Measurements from ENCODE around the gene CDCA7L. TPM values are rescaled to one million over a fixed set of nuclear protein-coding genes. Genes with fewer than 3 reads are reported as not detected.

The CDCA7L gene
- total and polyA plus RNA-seq, 2 of the 4 experiments (the other 2 are of a cell fraction), result 20.4 to 35.0 TPM

DNA sequence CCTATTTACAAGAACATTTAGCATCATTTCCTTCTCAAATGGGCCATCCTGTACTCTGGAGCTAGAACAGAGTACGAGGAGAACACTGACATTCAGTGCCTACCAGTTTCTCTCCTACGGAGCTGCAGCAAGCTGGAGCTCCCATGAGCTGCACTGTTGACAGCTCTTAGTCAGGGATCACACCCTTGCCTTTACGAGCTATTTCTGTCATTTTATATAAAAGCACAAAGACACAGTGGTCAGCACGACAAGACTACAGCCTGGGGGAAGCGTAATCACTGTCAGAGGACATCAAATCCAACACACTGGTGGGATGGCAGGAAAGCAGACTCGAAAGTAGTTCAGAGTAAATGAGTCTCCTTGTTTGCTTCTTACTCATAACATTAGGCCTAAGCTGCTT lies 2.7 kb downstream of the CDCA7L start:
- dilution Hi-C loops (cut with HindIII; ENCODE audit: low sequenced_read_pairs, unreplicated experiment), result no loop called here
- Histone ChIP-seq H4K8ac (ENCODE audit: low read depth in 2 of 2, low read length in 2 of 2) (no peak overlapping the region), H2BK20ac (ENCODE audit: low read depth, low read length) (no peak overlapping the region), H3K27me3 (ENCODE audit: control insufficient read depth, insufficient read depth, low read length) (no peaks in the 10 kb centered on the region), H3K9me3 (ENCODE audit: control insufficient read depth, insufficient read depth, low read length) (no peaks in the 10 kb centered on the region), H3K18ac (ENCODE audit: low read depth, low read length) (no peak overlapping the region), H4K5ac (ENCODE audit: low read depth, low read length) (no peak overlapping the region), H2AK5ac (ENCODE audit: low read depth, low read length) (no peak overlapping the region), H3K14ac (replicated peaks; ENCODE audit: low read depth, low read length) (no peak overlapping the region), H2BK15ac (ENCODE audit: low read depth, low read length) (no peak overlapping the region), H3K4ac (ENCODE audit: low read depth, low read length) (no peak overlapping the region), H3K4me2 (ENCODE audit: low read depth, low read length) (no peak overlapping the region; the same call in 1 of the 2 replicates), H4K20me1 (ENCODE audit: insufficient read depth, low read length) (no peaks in the 10 kb centered on the region; the same call in 1 of the 2 replicates), H3K27ac (ENCODE audit: insufficient read depth, low read length) (no peak overlapping the region), H3K4me1 (ENCODE audit: control insufficient read depth, insufficient read depth, low read length) (peaks cover 5% of the 10 kb centered on the region), H4K91ac (ENCODE audit: insufficient read depth, low read depth, low read length) (no peak overlapping the region), H3K9me1 (ENCODE audit: insufficient read depth, low read length) (no peaks in the 10 kb centered on the region; the same call in 1 of the 2 replicates), H2BK120ac (ENCODE audit: low read depth, low read length) (no peak overlapping the region), H2AK9ac (replicated peaks; ENCODE audit: low read depth, low read length, poor library complexity) (no peak overlapping the region), H3K56ac (ENCODE audit: extremely low read depth, insufficient read depth, low read length) (no peak overlapping the region), H3K4me3 (ENCODE audit: insufficient read depth, low read depth, low read length) (no peak overlapping the region), H3K79me1 (ENCODE audit: low read depth in 1 of 2, low read length in 2 of 2) (peaks cover 17 to 22% of the 10 kb centered on the region in 2 experiments), H3K36me3 (ENCODE audit: control insufficient read depth, insufficient read depth, low read length) (0 out of 2 replicates have a peak, but pooled peaks cover 2% of the 10 kb centered on the region), H3K23ac (ENCODE audit: low read depth, low read length) (no peak overlapping the region), H2BK5ac (ENCODE audit: low read depth, low read length, poor library complexity, severe bottlenecking) (no peak overlapping the region), H3K9ac (ENCODE audit: low read depth, low read length) (no peak overlapping the region), H2AFZ (replicated peaks; ENCODE audit: low read length, poor library complexity) (no peak overlapping the region)
- WGBS, 2 experiments (ENCODE audit: extremely low coverage in 2 of 2, insufficient read length in 1 of 2), result no CpG with 5 or more reads among the region's 6 CpGs
- no TSS peak for BruUV-seq (replicated peaks)
- CTCF ChIA-PET, result no interaction called here
- POLR2A ChIA-PET (ENCODE audit: unreplicated experiment), result no interaction called here
- no peak for ATAC-seq (ENCODE audit: low read depth)
- in situ Hi-C loops (cut with MboI; ENCODE audit: low sequenced_read_pairs), result no loop called here
- TF ChIP-seq RAD21 (IDR thresholded peaks at IDR 0.05; ENCODE audit: low read length), result no peak
- no peak for TF ChIP-seq NFE2L2 (IDR thresholded peaks at IDR 0.05; ENCODE audit: low read depth, low read length)
- TF ChIP-seq, protein P1, sequence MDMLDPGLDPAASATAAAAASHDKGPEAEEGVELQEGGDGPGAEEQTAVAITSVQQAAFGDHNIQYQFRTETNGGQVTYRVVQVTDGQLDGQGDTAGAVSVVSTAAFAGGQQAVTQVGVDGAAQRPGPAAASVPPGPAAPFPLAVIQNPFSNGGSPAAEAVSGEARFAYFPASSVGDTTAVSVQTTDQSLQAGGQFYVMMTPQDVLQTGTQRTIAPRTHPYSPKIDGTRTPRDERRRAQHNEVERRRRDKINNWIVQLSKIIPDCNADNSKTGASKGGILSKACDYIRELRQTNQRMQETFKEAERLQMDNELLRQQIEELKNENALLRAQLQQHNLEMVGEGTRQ (IDR thresholded peaks at IDR 0.05; ENCODE audit: low read depth, low read length), result no peak
- TF ChIP-seq, protein P2, sequence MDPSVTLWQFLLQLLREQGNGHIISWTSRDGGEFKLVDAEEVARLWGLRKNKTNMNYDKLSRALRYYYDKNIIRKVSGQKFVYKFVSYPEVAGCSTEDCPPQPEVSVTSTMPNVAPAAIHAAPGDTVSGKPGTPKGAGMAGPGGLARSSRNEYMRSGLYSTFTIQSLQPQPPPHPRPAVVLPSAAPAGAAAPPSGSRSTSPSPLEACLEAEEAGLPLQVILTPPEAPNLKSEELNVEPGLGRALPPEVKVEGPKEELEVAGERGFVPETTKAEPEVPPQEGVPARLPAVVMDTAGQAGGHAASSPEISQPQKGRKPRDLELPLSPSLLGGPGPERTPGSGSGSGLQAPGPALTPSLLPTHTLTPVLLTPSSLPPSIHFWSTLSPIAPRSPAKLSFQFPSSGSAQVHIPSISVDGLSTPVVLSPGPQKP (IDR thresholded peaks at IDR 0.05; ENCODE audit: borderline replicate concordance, low read depth, low read length), result no peak
- no peak for TF ChIP-seq MXI1 (IDR thresholded peaks at IDR 0.05; ENCODE audit: borderline replicate concordance, low read depth, low read length)
- no peak for TF ChIP-seq POLR2A (IDR thresholded peaks at IDR 0.05; ENCODE audit: low read depth, low read length)
- no peak for TF ChIP-seq MAZ (IDR thresholded peaks at IDR 0.05; ENCODE audit: borderline replicate concordance, low read depth, low read length)
- no peak for TF ChIP-seq FOS (IDR thresholded peaks at IDR 0.05; ENCODE audit: low read depth, low read length)
- no peak for TF ChIP-seq MAFK (IDR thresholded peaks at IDR 0.05; ENCODE audit: low read depth, low read length)
- no peak for TF ChIP-seq CEBPB (IDR thresholded peaks at IDR 0.05; ENCODE audit: low read depth, low read length)
- no peak for TF ChIP-seq CHD1 (IDR thresholded peaks at IDR 0.05; ENCODE audit: low read depth, low read length)
- no peak for TF ChIP-seq RCOR1 (IDR thresholded peaks at IDR 0.05; ENCODE audit: insufficient replicate concordance, low read length)
- TF ChIP-seq BHLHE40 (IDR thresholded peaks at IDR 0.05; ENCODE audit: low read depth, low read length), result no peak
- no peak for TF ChIP-seq RFX5 (IDR thresholded peaks at IDR 0.05; ENCODE audit: low read depth, low read length)
- intact Hi-C loops (cut with micrococcal nuclease), result no loop called here
- DNase-seq, result no peak
